K562 (cell line): ENCODE data around the gene CFAP69. TPM values are rescaled to one million over a fixed set of nuclear protein-coding genes. Genes with fewer than 3 reads are reported as not detected.

Experiments
- MBD2 ChIP-seq: sonication (generic); IDR thresholded peaks from 2 replicates; pipeline ENCODE4 v1.6.1; 2016; ENCODE audit warnings: low read depth, borderline replicate concordance
- MTF1 ChIP-seq: fragments of 250-450 bp; sonication (Bioruptor Pico); IDR thresholded peaks from 2 replicates; pipeline ENCODE4 v1.9.0; 2021; ENCODE audit warnings: moderate library complexity, mild to moderate bottlenecking, inconsistent platforms, borderline replicate concordance
- NFE2 ChIP-seq: IDR thresholded peaks from 2 replicates; pipeline ENCODE4 v1.6.1; 2014; ENCODE audit warnings: antibody characterized with exemption, low read depth
- NR3C1 ChIP-seq: sonication (generic); formaldehyde crosslinking; IDR thresholded peaks from 2 replicates; pipeline ENCODE4 v1.8.1; 2022; ENCODE audit warnings: missing genetic modification reagents
- PHTF2 ChIP-seq: fragments of 250-450 bp; sonication (Bioruptor Pico); IDR thresholded peaks from 2 replicates; pipeline ENCODE4 v1.5.0; 2021; ENCODE audit warnings: mild to moderate bottlenecking
- TEAD2 ChIP-seq: fragments of 450-650 bp; IDR thresholded peaks from 2 replicates; pipeline ENCODE4 v1.6.1; 2016; ENCODE audit warnings: missing genetic modification characterization, control low read depth, missing compliant biosample characterization
- TFAM ChIP-seq: fragments of 250-450 bp; sonication (Bioruptor Pico); conservative IDR thresholded peaks from 2 replicates; pipeline ENCODE4 v1.5.0; 2021; ENCODE audit warnings: mild to moderate bottlenecking, moderate library complexity
- ZNF121 ChIP-seq: sonication (generic); formaldehyde crosslinking; conservative IDR thresholded peaks from 2 replicates; pipeline ENCODE4 v1.8.0; 2022; ENCODE audit warnings: missing genetic modification reagents
- ZNF146 ChIP-seq: IDR thresholded peaks from one replicate; pipeline ENCODE4 v1.6.1; 2018; ENCODE audit warnings: missing compliant biosample characterization; ENCODE audit not compliant: unreplicated experiment
- ZNF445 ChIP-seq: fragments of 250-450 bp; sonication (Bioruptor Pico); IDR thresholded peaks from 2 replicates; pipeline ENCODE4 v1.4.0; 2020; ENCODE audit warnings: low read depth, mild to moderate bottlenecking, moderate library complexity
- polyA plus RNA-seq, 8 experiments: library from polyadenylated mRNA; depleted of rRNA in 4 of 8; stranded (reverse) in 5 of 8; unstranded in 3 of 8; fragments of >200 nt; fragmentation: Nextera tagmentation in 2 of 8; fragmentation: Illumina TruSeq in 1 of 8; extraction: Ambion mirVana in 2 of 8; extraction: Trizol in 1 of 8; gene quantifications; 2 replicates each; pipeline versions ENCODE4 v1.2.1 to v1.2.3, GENCODE V29; 2011 to 2014; ENCODE audit warnings: inconsistent platforms in 1 of 8, missing spikeins in 1 of 8
- total RNA-seq, 7 experiments: library from RNA; depleted of rRNA in 6 of 7; stranded (reverse); fragments of >200 nt in 6 of 7; fragmentation: Illumina TruSeq in 2 of 7; extraction: Trizol in 2 of 7; gene quantifications; 2 replicates each; pipeline versions ENCODE4 v1.2.1 to v1.2.3, GENCODE V29; 2011 to 2021; ENCODE audit warnings: low replicate concordance in 1 of 7
- TF ChIP-seq, protein P1 (sequence below), 2 experiments: fragments of 450-650 bp in 1 of 2; sonication (generic) in 1 of 2; formaldehyde crosslinking in 1 of 2; IDR thresholded peaks; 2 replicates each; pipeline versions ENCODE4 v1.7.1 to v1.9.0; 2016 to 2022; ENCODE audit warnings: inconsistent platforms in 1 of 2, mild to moderate bottlenecking in 1 of 2, missing genetic modification reagents in 1 of 2
- TF ChIP-seq, protein P2 (sequence below): sonication (generic); formaldehyde crosslinking; IDR thresholded peaks from 2 replicates; pipeline ENCODE4 v1.8.0; 2023; ENCODE audit warnings: mild to moderate bottlenecking, missing genetic modification reagents

Gene CFAP69
- total and polyA plus RNA-seq, 9 of the 15 experiments (the other 6 are each of a cell fraction or from before 2014, with no cell fraction given): 0.24 to 5.1 (median 1.7) TPM

DNA sequence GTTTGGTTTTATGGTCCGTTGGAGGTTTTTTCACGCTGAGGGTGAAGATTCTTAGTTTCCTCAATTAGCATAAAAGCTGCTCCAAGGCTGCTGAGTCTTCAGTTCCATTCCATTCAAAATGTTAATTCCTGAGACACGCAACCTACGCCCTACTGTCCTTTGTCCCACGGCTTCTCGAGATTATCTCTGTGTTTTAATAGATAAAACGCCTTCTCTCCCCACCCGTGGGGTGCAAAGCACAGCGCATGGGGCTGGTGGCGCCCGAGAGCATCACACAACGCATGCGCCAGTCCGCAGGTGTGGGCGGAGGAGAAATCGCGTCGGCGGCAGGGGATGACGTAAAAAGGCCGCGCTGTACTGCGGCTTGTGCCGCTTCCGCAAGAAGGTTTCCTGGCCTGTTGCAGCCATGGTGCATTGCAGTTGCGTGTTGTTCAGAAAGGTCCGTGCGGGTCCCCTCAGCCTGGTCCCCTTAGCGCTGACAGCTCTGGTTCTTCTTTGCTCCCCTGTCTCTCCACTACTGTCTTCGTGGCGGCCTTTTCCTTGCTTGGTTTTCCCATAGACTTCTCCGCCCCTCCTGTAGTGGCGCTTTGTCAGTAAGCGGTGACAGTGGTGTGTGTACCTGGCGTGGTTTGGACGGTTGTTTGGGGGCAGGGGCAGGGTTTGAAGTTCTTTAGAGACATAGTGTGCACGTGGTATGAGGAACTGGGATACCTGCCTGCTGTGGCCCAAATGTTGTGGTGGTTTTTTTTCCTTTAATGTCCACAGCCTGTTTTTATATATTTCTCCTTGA, 101.6 kb downstream of the CFAP69 start, which contains the start of gene GTPBP10 (continued):
- TF ChIP-seq, protein P1, sequence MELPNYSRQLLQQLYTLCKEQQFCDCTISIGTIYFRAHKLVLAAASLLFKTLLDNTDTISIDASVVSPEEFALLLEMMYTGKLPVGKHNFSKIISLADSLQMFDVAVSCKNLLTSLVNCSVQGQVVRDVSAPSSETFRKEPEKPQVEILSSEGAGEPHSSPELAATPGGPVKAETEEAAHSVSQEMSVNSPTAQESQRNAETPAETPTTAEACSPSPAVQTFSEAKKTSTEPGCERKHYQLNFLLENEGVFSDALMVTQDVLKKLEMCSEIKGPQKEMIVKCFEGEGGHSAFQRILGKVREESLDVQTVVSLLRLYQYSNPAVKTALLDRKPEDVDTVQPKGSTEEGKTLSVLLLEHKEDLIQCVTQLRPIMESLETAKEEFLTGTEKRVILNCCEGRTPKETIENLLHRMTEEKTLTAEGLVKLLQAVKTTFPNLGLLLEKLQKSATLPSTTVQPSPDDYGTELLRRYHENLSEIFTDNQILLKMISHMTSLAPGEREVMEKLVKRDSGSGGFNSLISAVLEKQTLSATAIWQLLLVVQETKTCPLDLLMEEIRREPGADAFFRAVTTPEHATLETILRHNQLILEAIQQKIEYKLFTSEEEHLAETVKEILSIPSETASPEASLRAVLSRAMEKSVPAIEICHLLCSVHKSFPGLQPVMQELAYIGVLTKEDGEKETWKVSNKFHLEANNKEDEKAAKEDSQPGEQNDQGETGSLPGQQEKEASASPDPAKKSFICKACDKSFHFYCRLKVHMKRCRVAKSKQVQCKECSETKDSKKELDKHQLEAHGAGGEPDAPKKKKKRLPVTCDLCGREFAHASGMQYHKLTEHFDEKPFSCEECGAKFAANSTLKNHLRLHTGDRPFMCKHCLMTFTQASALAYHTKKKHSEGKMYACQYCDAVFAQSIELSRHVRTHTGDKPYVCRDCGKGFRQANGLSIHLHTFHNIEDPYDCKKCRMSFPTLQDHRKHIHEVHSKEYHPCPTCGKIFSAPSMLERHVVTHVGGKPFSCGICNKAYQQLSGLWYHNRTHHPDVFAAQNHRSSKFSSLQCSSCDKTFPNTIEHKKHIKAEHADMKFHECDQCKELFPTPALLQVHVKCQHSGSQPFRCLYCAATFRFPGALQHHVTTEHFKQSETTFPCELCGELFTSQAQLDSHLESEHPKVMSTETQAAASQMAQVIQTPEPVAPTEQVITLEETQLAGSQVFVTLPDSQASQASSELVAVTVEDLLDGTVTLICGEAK (IDR thresholded peaks at IDR 0.05): peak; percentile 64
- TF ChIP-seq, protein P1 (CRISPR knock-in tag; IDR thresholded peaks at IDR 0.05): no peak; the same call in 1 of the 2 replicates
- TF ChIP-seq ZNF146 (CRISPR knock-in tag) (no peak), MBD2 (peak; percentile 71; the same call in 1 of the 2 replicates), ZNF121 (CRISPR knock-in tag) (no peak), TFAM (CRISPR knock-in tag) (no peak), ZNF445 (CRISPR knock-in tag) (no peak), TEAD2 (tag) (0 out of 2 replicates have a peak, but pooled peaks have one; percentile 28), NR3C1 (CRISPR knock-in tag) (no peak), MTF1 (no peak), NFE2 (0 out of 2 replicates have a peak, but pooled peaks have one; percentile 2), PHTF2 (CRISPR knock-in tag) (no peak)
- TF ChIP-seq, protein P2, sequence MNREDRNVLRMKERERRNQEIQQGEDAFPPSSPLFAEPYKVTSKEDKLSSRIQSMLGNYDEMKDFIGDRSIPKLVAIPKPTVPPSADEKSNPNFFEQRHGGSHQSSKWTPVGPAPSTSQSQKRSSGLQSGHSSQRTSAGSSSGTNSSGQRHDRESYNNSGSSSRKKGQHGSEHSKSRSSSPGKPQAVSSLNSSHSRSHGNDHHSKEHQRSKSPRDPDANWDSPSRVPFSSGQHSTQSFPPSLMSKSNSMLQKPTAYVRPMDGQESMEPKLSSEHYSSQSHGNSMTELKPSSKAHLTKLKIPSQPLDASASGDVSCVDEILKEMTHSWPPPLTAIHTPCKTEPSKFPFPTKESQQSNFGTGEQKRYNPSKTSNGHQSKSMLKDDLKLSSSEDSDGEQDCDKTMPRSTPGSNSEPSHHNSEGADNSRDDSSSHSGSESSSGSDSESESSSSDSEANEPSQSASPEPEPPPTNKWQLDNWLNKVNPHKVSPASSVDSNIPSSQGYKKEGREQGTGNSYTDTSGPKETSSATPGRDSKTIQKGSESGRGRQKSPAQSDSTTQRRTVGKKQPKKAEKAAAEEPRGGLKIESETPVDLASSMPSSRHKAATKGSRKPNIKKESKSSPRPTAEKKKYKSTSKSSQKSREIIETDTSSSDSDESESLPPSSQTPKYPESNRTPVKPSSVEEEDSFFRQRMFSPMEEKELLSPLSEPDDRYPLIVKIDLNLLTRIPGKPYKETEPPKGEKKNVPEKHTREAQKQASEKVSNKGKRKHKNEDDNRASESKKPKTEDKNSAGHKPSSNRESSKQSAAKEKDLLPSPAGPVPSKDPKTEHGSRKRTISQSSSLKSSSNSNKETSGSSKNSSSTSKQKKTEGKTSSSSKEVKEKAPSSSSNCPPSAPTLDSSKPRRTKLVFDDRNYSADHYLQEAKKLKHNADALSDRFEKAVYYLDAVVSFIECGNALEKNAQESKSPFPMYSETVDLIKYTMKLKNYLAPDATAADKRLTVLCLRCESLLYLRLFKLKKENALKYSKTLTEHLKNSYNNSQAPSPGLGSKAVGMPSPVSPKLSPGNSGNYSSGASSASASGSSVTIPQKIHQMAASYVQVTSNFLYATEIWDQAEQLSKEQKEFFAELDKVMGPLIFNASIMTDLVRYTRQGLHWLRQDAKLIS (CRISPR knock-in tag): peak; percentile 74
